ENCODE results near the gene SERTAD2.

GRCh38 chr2:64610316-64610855 is 43.3 kb downstream of the SERTAD2 start:
- TF ChIP-seq CTCF (IDR thresholded peaks at IDR 0.05) (no peak), ZFX (IDR thresholded peaks at IDR 0.05; ENCODE audit: borderline replicate concordance) (no peak)

Measured in 22Rv1 (cell line).